Measurements from ENCODE around the gene CRYBG3. TPM values are rescaled to one million over a fixed set of nuclear protein-coding genes. Genes with fewer than 3 reads are reported as not detected.

Gene CRYBG3
- total RNA-seq, 2 experiments from 2014 or later: 1.6 to 1.8 TPM

DNA sequence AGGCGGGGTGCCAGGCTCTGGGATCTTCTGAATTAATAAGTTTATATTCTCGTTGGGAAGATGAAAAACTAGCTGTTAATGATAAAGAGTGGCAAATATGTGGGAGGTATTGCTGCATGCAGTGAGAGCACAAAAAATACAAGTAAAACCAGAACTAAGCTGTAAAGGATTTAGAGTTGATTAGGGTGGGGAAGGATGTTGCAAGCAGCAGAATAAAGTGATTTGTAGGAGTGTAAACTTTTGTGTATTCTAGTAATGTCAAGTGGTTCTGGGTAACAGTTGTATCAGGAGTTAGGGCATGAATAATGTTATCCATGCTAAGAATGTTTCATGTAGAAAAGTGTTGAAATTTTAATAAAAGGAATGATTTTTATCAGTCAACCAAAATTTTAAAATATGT is 18.1 kb downstream of the CRYBG3 start:
- H3K9me3 Mint-ChIP-seq (ENCODE audit: insufficient read depth): no peaks in the 10 kb centered on the region
- no peak overlapping the region for H3K27ac Mint-ChIP-seq
- ATAC-seq: no peak
- DNase-seq: no peak
- peaks cover 7% of the 10 kb centered on the region for H3K27me3 Mint-ChIP-seq (ENCODE audit: low read depth)
- H3K4me3 Mint-ChIP-seq: no peak overlapping the region
- POLR2A ChIA-PET: no interaction called here
- H3K36me3 Mint-ChIP-seq (ENCODE audit: low read depth): no peaks in the 10 kb centered on the region
- CTCF ChIA-PET: interaction anchor here (1.3 kb wide), 1 partner anchor 23 kb away, joined by 3 read pairs; no protein-coding TSS in a partner anchor
- no peaks in the 10 kb centered on the region for H3K4me1 Mint-ChIP-seq (ENCODE audit: low read depth)

DNA sequence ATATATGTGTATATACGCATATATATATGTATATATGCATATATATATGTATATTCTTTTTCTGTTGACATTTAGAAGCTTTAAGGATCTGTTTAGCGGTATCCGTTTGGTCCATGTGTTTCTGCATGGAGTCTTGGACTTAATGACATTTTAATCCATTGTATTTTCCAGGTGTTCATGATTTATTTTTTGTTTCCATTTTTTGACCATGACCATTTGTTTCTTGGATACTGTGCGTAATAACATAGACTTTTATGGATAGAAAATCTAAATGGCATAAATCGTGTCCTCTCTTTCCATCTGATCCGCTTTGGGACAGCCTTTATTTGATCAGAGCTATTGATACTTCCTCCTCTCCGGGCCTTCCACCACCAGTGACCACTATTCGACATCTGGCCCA is 19.5 kb downstream of the CRYBG3 start:
- no peak for DNase-seq
- H3K9me3 Mint-ChIP-seq (ENCODE audit: insufficient read depth): no peaks in the 10 kb centered on the region
- no peaks in the 10 kb centered on the region for H3K4me1 Mint-ChIP-seq (ENCODE audit: low read depth)
- H3K36me3 Mint-ChIP-seq (ENCODE audit: low read depth): no peaks in the 10 kb centered on the region
- peaks cover 7% of the 10 kb centered on the region for H3K27me3 Mint-ChIP-seq (ENCODE audit: low read depth)
- H3K4me3 Mint-ChIP-seq: no peak overlapping the region
- CTCF ChIA-PET: no interaction called here
- no peak for ATAC-seq
- POLR2A ChIA-PET: no interaction called here
- H3K27ac Mint-ChIP-seq: no peak overlapping the region

DNA sequence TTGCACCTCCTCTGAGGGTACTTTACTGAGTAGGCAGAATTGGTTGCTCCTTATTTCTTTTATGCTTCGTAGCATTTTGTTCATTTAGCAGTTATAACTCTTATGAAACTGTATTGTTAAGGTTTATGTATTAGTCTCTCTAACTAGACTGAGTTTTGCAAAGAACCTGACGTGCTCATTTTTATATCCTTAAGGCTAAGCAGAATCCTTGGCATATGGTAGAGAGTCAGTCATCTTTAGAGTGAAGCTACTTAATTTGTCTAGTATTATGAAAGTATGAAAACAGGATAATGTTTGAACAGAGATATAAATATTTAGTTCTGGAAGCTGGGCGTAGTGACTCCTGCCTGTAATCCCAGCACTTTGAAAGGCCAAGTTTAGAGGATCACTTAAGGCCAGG is 20.1 kb downstream of the CRYBG3 start:
- Mint-ChIP-seq H3K4me1 (ENCODE audit: low read depth) (no peaks in the 10 kb centered on the region), H3K27ac (no peak overlapping the region), H3K27me3 (ENCODE audit: low read depth) (peaks cover 7% of the 10 kb centered on the region), H3K9me3 (ENCODE audit: insufficient read depth) (no peaks in the 10 kb centered on the region), H3K36me3 (ENCODE audit: low read depth) (no peaks in the 10 kb centered on the region), H3K4me3 (no peak overlapping the region)
- POLR2A ChIA-PET: no interaction called here
- DNase-seq (no peak), ATAC-seq (no peak)
- CTCF ChIA-PET: no interaction called here

DNA sequence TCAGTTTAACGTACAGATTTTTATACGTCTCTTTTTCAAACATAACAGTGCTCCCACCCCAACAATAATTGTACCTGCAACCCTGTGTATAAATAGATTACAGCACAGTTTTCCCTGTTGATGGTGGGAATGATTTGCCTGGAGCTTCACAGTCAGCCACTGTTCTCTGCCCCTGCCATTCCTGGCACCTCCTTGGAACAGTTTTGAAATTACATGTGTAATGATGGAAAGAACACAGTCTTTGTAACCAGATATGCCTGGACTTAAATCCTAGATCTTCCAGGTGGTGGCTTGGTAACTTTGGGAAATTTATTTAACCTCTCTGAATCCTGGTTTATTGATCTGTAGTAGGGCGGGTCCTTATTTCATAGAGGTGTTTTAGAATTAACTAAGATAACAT is 27.0 kb downstream of the CRYBG3 start:
- Mint-ChIP-seq H3K9me3 (ENCODE audit: insufficient read depth) (no peaks in the 10 kb centered on the region), H3K36me3 (ENCODE audit: low read depth) (no peaks in the 10 kb centered on the region), H3K4me3 (no peak overlapping the region), H3K4me1 (ENCODE audit: low read depth) (no peaks in the 10 kb centered on the region), H3K27me3 (ENCODE audit: low read depth) (peaks cover 5% of the 10 kb centered on the region), H3K27ac (no peak overlapping the region)
- CTCF ChIA-PET: interaction anchor here (0.6 kb wide), 1 partner anchor 64 kb away, joined by 4 read pairs; no protein-coding TSS in a partner anchor
- DNase-seq (no peak), ATAC-seq (no peak)
- POLR2A ChIA-PET: no interaction called here

DNA sequence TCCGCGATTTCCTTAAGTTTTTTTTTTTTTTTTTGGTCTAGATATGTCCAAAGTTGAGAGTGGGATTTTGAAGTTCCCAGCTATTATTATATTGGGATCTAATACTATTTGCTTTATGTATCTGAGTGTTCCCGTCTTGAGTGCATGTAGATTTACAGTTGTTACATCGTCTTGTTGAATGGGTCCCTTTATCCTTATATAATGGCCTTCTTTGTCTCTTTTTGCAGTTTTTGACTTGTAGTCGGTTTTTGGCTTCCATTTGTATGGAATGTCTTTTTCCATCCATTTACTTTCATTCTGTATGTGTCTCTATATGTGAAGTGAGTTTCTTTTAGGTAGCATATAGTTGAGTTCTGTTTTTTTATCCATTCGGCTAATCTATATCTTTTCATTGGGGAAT is 35.6 kb downstream of the CRYBG3 start:
- POLR2A ChIA-PET: no interaction called here
- H3K36me3 Mint-ChIP-seq (ENCODE audit: low read depth): no peaks in the 10 kb centered on the region
- no peaks in the 10 kb centered on the region for H3K4me1 Mint-ChIP-seq (ENCODE audit: low read depth)
- no peak for DNase-seq
- H3K27ac Mint-ChIP-seq: no peak overlapping the region
- H3K27me3 Mint-ChIP-seq (ENCODE audit: low read depth): peaks cover 2% of the 10 kb centered on the region
- H3K9me3 Mint-ChIP-seq (ENCODE audit: insufficient read depth): peaks cover 6% of the 10 kb centered on the region
- H3K4me3 Mint-ChIP-seq: no peak overlapping the region
- CTCF ChIA-PET: interaction anchor here (1.2 kb wide), 1 partner anchor 64 kb away, joined by 3 read pairs; no protein-coding TSS in a partner anchor
- no peak for ATAC-seq

DNA sequence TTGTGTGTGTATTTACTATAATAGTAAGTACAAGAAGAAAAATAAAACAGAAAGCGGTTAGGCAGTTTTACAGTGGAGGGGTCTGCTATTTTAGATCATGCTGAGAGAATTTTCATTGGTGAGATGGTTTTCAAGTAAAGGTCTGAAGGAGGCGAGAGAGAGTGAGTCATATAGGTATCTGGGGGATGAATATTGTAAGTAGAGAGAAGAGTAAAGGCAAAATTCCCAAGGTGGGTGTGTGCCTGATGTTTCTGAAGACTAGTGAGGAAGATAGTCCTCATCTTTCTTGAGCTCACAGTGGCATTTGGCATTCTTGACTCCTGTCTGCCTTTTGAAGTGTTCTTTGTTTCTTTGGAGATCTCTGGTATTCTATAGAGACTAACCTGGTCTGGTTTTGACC is 38.6 kb downstream of the CRYBG3 start:
- CTCF ChIA-PET: no interaction called here
- Mint-ChIP-seq H3K27me3 (ENCODE audit: low read depth) (peaks cover 2% of the 10 kb centered on the region), H3K4me3 (no peak overlapping the region), H3K36me3 (ENCODE audit: low read depth) (no peaks in the 10 kb centered on the region), H3K27ac (no peak overlapping the region), H3K4me1 (ENCODE audit: low read depth) (no peaks in the 10 kb centered on the region), H3K9me3 (ENCODE audit: insufficient read depth) (peaks cover 6% of the 10 kb centered on the region)
- POLR2A ChIA-PET: no interaction called here
- no peak for DNase-seq
- ATAC-seq: no peak

DNA sequence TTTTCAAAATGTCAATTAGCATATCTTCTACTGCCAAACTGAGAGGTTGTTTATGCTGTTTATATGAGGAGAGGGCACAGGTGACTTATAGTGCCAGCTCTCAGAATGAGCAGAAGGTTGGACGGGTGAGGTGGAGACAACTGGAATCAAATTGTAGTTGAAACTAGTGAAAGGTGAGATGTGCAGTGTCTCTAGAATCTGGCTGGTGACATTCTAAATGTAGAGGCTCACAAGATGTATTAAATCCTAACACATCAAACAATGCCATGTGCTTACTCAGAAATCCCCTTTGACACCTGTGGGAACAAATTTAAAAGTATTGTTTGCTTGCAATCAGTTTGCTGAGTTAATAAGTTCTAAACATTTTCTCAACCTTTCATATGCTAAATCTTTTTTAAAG is 40.8 kb downstream of the CRYBG3 start:
- CTCF ChIA-PET: interaction anchor here (1.3 kb wide), 1 partner anchor 22 kb away, joined by 3 read pairs; no protein-coding TSS in a partner anchor
- H3K9me3 Mint-ChIP-seq (ENCODE audit: insufficient read depth): peaks cover 4% of the 10 kb centered on the region
- POLR2A ChIA-PET: no interaction called here
- no peak overlapping the region for H3K27ac Mint-ChIP-seq
- H3K27me3 Mint-ChIP-seq (ENCODE audit: low read depth): no peaks in the 10 kb centered on the region
- ATAC-seq: no peak
- H3K4me3 Mint-ChIP-seq: no peak overlapping the region
- no peak for DNase-seq
- no peaks in the 10 kb centered on the region for H3K4me1 Mint-ChIP-seq (ENCODE audit: low read depth)
- H3K36me3 Mint-ChIP-seq (ENCODE audit: low read depth): no peaks in the 10 kb centered on the region

DNA sequence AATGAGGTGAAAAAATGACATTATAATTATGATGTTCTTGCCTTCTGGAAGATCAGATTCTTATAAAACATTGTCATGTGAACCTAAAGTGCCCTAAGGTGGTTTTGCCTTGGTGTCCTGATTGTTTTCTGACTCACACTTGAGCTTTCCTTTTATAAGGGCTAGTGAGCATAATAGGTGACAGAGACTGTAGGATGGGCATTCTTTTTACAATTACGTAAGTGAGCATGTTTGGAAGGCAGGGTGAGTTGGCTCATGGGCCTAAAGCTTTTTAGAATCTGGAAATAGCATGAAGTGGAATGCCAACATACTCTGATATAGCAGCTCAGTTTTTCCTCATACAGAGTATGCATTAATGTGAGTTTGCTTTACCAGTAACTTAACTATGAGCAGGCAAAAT is 41.2 kb downstream of the CRYBG3 start:
- ATAC-seq (no peak), DNase-seq (no peak)
- H3K27ac Mint-ChIP-seq: no peak overlapping the region
- no peaks in the 10 kb centered on the region for H3K4me1 Mint-ChIP-seq (ENCODE audit: low read depth)
- ChIA-PET POLR2A (no interaction called here), CTCF (interaction anchor here (1.3 kb wide), 1 partner anchor 23 kb away, joined by 3 read pairs; no protein-coding TSS in a partner anchor)
- H3K4me3 Mint-ChIP-seq: no peak overlapping the region
- no peaks in the 10 kb centered on the region for H3K36me3 Mint-ChIP-seq (ENCODE audit: low read depth)
- no peaks in the 10 kb centered on the region for H3K27me3 Mint-ChIP-seq (ENCODE audit: low read depth)
- H3K9me3 Mint-ChIP-seq (ENCODE audit: insufficient read depth): no peaks in the 10 kb centered on the region

DNA sequence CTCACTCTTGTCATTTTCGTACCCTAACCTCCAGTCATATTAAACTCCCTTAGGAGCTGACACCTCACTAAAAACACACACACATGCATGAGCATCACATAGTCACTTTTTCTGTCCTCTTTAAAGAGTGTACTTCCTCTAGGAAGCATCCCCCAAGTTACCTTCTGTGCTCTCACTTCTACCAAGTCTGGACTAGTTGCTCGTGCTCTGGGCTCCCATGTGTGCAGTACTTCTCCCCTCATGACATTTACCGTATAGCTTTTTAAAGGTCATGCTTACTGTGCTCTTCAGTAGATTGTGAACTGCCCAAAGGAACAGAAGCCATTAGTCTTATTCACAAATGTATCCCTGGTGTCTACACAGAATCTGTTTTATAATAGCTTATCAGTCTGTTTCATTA is 42.0 kb downstream of the CRYBG3 start:
- CTCF ChIA-PET: interaction anchor here (1.1 to 1.4 kb wide), 3 partner anchors 9 to 159 kb away, joined by 3 to 4 read pairs (median 3); no protein-coding TSS in a partner anchor
- POLR2A ChIA-PET: no interaction called here

DNA sequence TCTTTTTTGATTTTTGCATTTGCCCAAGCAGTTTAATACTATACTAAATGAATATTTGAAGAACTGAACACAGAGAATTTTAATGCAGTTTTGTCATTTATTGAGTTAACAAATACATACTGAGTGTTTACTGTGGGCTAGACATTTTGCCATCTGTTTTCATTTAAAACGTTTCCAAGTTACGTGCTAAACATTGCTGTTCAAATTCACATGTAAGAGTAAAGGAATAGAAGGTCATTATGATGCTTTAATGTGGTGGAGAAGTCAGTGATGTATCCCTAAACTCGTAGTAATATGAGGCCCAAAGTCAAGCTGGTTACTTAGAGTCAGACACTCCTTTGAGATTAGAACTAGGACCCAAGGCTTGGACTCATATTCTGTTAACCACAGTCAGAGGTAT is 49.4 kb downstream of the CRYBG3 start:
- Mint-ChIP-seq H3K9me3 (ENCODE audit: insufficient read depth) (no peaks in the 10 kb centered on the region), H3K4me1 (ENCODE audit: low read depth) (peaks cover 12% of the 10 kb centered on the region), H3K27me3 (ENCODE audit: low read depth) (no peaks in the 10 kb centered on the region), H3K4me3 (no peak overlapping the region), H3K36me3 (ENCODE audit: low read depth) (no peaks in the 10 kb centered on the region), H3K27ac (no peak overlapping the region)
- ATAC-seq: no peak
- DNase-seq: no peak
- POLR2A ChIA-PET: no interaction called here
- CTCF ChIA-PET: no interaction called here

More for the DNA sequence above, 42.0 kb downstream of the CRYBG3 start:
- H3K9me3 Mint-ChIP-seq (ENCODE audit: insufficient read depth): no peaks in the 10 kb centered on the region
- no peaks in the 10 kb centered on the region for H3K27me3 Mint-ChIP-seq (ENCODE audit: low read depth)
- no peak overlapping the region for H3K27ac Mint-ChIP-seq
- H3K4me3 Mint-ChIP-seq: no peak overlapping the region
- ATAC-seq (no peak), DNase-seq (no peak)
- H3K36me3 Mint-ChIP-seq (ENCODE audit: low read depth): no peaks in the 10 kb centered on the region
- H3K4me1 Mint-ChIP-seq (ENCODE audit: low read depth): no peaks in the 10 kb centered on the region

DNA sequence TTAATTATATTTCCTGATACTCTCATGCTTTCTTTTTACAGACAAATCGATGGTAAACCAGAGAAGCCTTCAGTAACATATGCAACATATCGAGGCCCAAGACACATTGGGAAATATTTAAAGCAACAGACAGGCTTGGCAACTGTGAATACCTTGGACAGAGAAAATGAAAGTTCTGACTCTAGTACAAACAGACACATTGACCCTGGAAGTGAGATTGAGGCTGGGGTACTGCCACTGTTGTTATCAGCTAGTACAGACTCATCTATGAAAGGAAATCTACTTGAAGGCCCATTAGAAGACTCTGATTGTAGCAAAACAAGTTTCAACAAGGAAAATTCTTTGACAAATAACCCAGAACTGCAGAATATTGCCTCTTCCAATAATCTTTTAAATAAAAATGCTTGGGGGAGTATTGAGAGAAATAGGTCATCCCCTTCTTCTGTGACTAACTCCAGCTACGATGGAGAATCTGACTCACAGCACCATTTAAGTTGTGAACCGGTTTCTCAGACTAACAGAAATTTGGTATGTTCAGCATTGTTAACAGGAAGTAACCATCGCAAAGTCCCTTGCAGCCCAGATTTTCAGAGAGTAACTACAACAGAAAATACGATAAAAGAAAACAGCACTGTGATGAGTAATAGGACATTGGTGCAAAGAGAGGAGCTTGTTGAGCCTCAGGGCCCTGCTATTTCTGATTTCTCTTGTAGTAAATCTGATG is 50.2 kb downstream of the CRYBG3 start:
- H3K27me3 Mint-ChIP-seq (ENCODE audit: low read depth): no peaks in the 10 kb centered on the region
- ChIA-PET POLR2A (interaction anchor here (0.6 to 0.9 kb wide), 2 partner anchors 50 to 1946 kb away, joined by 3 read pairs; partner anchors contain the start of genes CMSS1 and CRYBG3), CTCF (interaction anchor here (0.9 to 1.9 kb wide), 6 partner anchors 8 to 150 kb away, joined by 3 to 4 read pairs (median 4); partner anchors contain the start of gene CRYBG3)
- peak; percentile 49 for ATAC-seq
- H3K4me1 Mint-ChIP-seq (ENCODE audit: low read depth): peaks cover 12% of the 10 kb centered on the region
- peak; percentile 32 for DNase-seq
- no peak overlapping the region for H3K4me3 Mint-ChIP-seq
- H3K9me3 Mint-ChIP-seq (ENCODE audit: insufficient read depth): no peaks in the 10 kb centered on the region
- H3K27ac Mint-ChIP-seq: peak overlapping the region; percentile 4
- H3K36me3 Mint-ChIP-seq (ENCODE audit: low read depth): no peaks in the 10 kb centered on the region

DNA sequence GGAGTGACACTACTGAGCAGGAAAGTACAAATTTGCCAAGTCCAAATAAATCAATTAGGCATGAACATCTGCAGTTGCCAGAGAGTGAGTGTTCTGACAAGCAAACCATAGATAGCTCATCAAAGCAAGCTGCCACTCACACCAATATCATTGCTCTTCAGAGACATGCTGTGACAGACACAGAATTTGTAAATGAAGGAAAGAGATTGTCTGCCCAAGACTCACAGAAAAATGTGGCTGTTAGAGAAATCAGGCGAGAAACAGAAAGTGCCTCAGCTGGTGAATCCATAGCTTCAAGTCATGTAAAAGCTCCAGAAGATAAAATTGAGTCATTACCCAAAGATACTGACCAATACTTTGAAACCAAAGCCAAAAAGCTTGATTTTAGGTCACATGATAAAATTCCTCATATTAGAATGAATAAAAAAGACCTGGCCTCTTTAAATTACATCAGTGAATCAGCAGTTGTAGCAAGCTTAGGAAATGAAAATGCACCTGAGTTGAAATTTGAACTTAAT is 50.8 kb downstream of the CRYBG3 start:
- ATAC-seq: no peak
- no peak for DNase-seq
- H3K4me1 Mint-ChIP-seq (ENCODE audit: low read depth): peaks cover 12% of the 10 kb centered on the region
- no peaks in the 10 kb centered on the region for H3K36me3 Mint-ChIP-seq (ENCODE audit: low read depth)
- H3K9me3 Mint-ChIP-seq (ENCODE audit: insufficient read depth): no peaks in the 10 kb centered on the region
- H3K27me3 Mint-ChIP-seq (ENCODE audit: low read depth): no peaks in the 10 kb centered on the region
- H3K4me3 Mint-ChIP-seq: no peak overlapping the region
- H3K27ac Mint-ChIP-seq: peak overlapping the region; percentile 4
- CTCF ChIA-PET: interaction anchor here (0.9 to 1.9 kb wide), 7 partner anchors 8 to 151 kb away, joined by 3 to 4 read pairs (median 3); partner anchors contain the start of gene CRYBG3
- POLR2A ChIA-PET: interaction anchor here (0.6 to 0.9 kb wide), 2 partner anchors 51 to 1945 kb away, joined by 3 read pairs; partner anchors contain the start of genes CMSS1 and CRYBG3

All from activated CD8-positive, alpha-beta T cell treated with anti-CD3 and anti-CD28 coated beads, Interleukin-2, amount 10 ng/mL, durations not matched to agents 7 days and 5 days (primary cell).